DOHH2 (cell line): ENCODE results near the gene CPNE1.

ENCODE experiments used
- H3F3A ChIP-seq: fragments of 200-600 bp; sonication (generic), shearing (Covaris generic); 2 replicates; pipeline ENCODE4 v1.6.0; 2016; ENCODE audit warnings: antibody characterized with exemption, mild to moderate bottlenecking; ENCODE audit not compliant: control insufficient read depth, insufficient read depth
- H3K27ac ChIP-seq: fragments of 200-600 bp; sonication (generic); 2 replicates; pipeline ENCODE4 v1.5.1; 2014; ENCODE audit warnings: low read depth, mild to moderate bottlenecking, low read length, moderate library complexity
- H3K27me3 ChIP-seq: fragments of 200-600 bp; sonication (generic); 2 replicates; pipeline ENCODE4 v1.6.1; 2014; ENCODE audit warnings: mild to moderate bottlenecking, low read length, mixed read lengths; ENCODE audit not compliant: control insufficient read depth
- H3K36me3 ChIP-seq: fragments of 200-600 bp; sonication (generic); 2 replicates; pipeline ENCODE4 v1.6.1; 2014; ENCODE audit warnings: mild to moderate bottlenecking, low read length, moderate library complexity, mixed read lengths; ENCODE audit not compliant: control insufficient read depth
- H3K4me1 ChIP-seq: fragments of 200-600 bp; sonication (generic); 2 replicates; pipeline ENCODE4 v1.6.1; 2014; ENCODE audit warnings: mild to moderate bottlenecking, low read length, mixed read lengths; ENCODE audit not compliant: control insufficient read depth
- H3K4me2 ChIP-seq: fragments of 200-600 bp; sonication (generic); 2 replicates; pipeline ENCODE4 v1.6.0; 2014; ENCODE audit warnings: mild to moderate bottlenecking, low read length, moderate library complexity
- H3K4me3 ChIP-seq: fragments of 200-600 bp; sonication (generic); 2 replicates; pipeline ENCODE4 v1.5.1; 2014; ENCODE audit warnings: mild to moderate bottlenecking, low read length, mixed read lengths
- H3K79me2 ChIP-seq: fragments of 200-600 bp; sonication (generic); 2 replicates; pipeline ENCODE4 v1.6.1; 2014; ENCODE audit warnings: mild to moderate bottlenecking, low read length, mixed read lengths; ENCODE audit not compliant: control insufficient read depth
- H3K9me2 ChIP-seq: fragments of 200-600 bp; sonication (generic); replicated peaks from 2 replicates; pipeline ENCODE4 v1.6.1; 2014; ENCODE audit warnings: mild to moderate bottlenecking, low read length, mixed read lengths; ENCODE audit not compliant: control insufficient read depth
- H3K9me3 ChIP-seq: fragments of 200-600 bp; sonication (generic); 2 replicates; pipeline ENCODE4 v1.6.1; 2014; ENCODE audit warnings: antibody characterized with exemption, low read length, mixed read lengths; ENCODE audit not compliant: control insufficient read depth, insufficient read depth
- H4K20me1 ChIP-seq: fragments of 200-600 bp; sonication (generic); 2 replicates; pipeline ENCODE4 v1.6.0; 2014; ENCODE audit warnings: low read depth, mild to moderate bottlenecking, antibody characterized with exemption, low read length, moderate library complexity; ENCODE audit not compliant: control insufficient read depth, insufficient read depth
- EZH2phosphoT487 ChIP-seq: fragments of 200-600 bp; sonication (generic); IDR thresholded peaks from 2 replicates; pipeline ENCODE4 v1.6.1; 2017; ENCODE audit warnings: borderline replicate concordance, mild to moderate bottlenecking, antibody characterized with exemption, low read length, moderate library complexity, mixed read lengths
- TF ChIP-seq, protein P1 (sequence below): fragments of 200-600 bp; sonication (generic); IDR thresholded peaks from one replicate; pipeline ENCODE4 v1.5.1; 2014; ENCODE audit warnings: antibody characterized with exemption, mild to moderate bottlenecking, low read depth, low read length; ENCODE audit not compliant: poor library complexity, severe bottlenecking

Gene CPNE1

DNA sequence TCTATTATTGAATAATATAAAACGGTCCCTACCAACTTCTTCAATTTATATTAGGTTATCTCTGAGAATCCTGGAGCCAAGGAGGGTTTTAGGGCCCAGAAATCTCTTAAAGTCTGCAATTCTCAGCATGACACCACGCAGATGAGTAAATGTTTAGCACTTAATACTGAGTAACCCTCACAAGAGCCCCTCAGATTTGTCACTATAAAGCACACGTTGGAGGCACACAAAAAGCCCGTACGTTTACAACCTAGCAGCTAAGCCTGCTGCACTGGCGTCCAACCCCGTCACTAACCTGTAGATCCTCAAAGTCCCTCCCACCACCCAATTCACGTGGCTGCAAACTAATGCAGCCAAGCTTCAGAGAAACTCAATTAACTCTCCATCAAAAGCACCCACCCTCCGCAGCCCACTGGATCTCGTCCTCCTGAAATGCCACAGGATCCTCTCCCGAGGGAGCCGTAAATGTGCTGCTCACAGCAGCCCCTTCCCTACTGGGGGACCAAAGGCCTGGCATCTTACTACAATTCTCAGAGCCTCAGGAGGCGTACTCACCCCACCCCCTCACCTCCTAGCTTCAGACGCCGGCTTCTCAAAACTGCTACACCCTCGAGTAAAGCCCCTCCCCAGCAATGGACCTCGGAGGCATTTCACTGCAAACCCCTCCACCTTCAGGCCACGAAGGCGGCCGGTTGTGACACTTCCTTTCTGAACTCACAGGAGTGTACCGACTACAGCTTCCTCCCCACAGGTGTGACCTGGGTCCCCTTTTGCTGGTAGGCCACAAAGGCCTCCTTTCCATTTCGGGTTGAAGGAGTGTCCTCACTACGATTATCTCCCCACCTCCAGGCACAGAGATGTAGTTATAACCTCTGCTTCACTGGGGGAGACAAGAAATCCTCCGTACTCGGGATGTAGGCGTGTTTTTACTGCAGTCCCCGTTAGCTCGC, 909 bp downstream of the CPNE1 start:
- peaks cover 53% of the 10 kb centered on the region for H3K36me3 ChIP-seq
- H3K4me2 ChIP-seq = peak overlapping the region; percentile 99
- H3K4me3 ChIP-seq = peak overlapping the region; percentile 78
- no peaks in the 10 kb centered on the region for H3K9me2 ChIP-seq
- no peaks in the 10 kb centered on the region for H3K27me3 ChIP-seq
- peaks cover 64% of the 10 kb centered on the region for H3K79me2 ChIP-seq
- no peaks in the 10 kb centered on the region for H3K9me3 ChIP-seq
- H3K27ac ChIP-seq = peak overlapping the region; percentile 66
- H3K4me1 ChIP-seq = peaks cover 53% of the 10 kb centered on the region
- H4K20me1 ChIP-seq = peaks cover 42% of the 10 kb centered on the region
- TF ChIP-seq, protein P1, sequence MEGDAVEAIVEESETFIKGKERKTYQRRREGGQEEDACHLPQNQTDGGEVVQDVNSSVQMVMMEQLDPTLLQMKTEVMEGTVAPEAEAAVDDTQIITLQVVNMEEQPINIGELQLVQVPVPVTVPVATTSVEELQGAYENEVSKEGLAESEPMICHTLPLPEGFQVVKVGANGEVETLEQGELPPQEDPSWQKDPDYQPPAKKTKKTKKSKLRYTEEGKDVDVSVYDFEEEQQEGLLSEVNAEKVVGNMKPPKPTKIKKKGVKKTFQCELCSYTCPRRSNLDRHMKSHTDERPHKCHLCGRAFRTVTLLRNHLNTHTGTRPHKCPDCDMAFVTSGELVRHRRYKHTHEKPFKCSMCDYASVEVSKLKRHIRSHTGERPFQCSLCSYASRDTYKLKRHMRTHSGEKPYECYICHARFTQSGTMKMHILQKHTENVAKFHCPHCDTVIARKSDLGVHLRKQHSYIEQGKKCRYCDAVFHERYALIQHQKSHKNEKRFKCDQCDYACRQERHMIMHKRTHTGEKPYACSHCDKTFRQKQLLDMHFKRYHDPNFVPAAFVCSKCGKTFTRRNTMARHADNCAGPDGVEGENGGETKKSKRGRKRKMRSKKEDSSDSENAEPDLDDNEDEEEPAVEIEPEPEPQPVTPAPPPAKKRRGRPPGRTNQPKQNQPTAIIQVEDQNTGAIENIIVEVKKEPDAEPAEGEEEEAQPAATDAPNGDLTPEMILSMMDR = no peak
- TF ChIP-seq EZH2phosphoT487 = no peak
- peaks cover 12% of the 10 kb centered on the region; the same call in 1 of the 2 replicates for H3F3A ChIP-seq

GRCh38 chr20:35662551-35662950, 2.1 kb downstream of the CPNE1 start:
- H3K9me2 ChIP-seq = no peaks in the 10 kb centered on the region
- no peak overlapping the region for H3K27ac ChIP-seq
- peak overlapping the region; percentile 99 for H3K4me2 ChIP-seq
- peak overlapping the region; percentile 78 for H3K4me3 ChIP-seq
- no peaks in the 10 kb centered on the region for H3K9me3 ChIP-seq
- peaks cover 58% of the 10 kb centered on the region for H3K36me3 ChIP-seq
- H3K4me1 ChIP-seq = peaks cover 60% of the 10 kb centered on the region
- TF ChIP-seq, protein P1 = no peak
- no peak for TF ChIP-seq EZH2phosphoT487
- no peaks in the 10 kb centered on the region for H3K27me3 ChIP-seq
- H3F3A ChIP-seq = 0 out of 2 replicates have a peak, but pooled peaks cover 5% of the 10 kb centered on the region
- H4K20me1 ChIP-seq = peaks cover 42% of the 10 kb centered on the region
- H3K79me2 ChIP-seq = peaks cover 76% of the 10 kb centered on the region

- H3K4me1 ChIP-seq = peaks cover 65% of the 10 kb centered on the region
- H3K9me2 ChIP-seq = no peaks in the 10 kb centered on the region
- H4K20me1 ChIP-seq = peaks cover 48% of the 10 kb centered on the region
- peak overlapping the region; percentile 99 for H3K4me2 ChIP-seq
- H3K4me3 ChIP-seq = peak overlapping the region; percentile 78
- no peaks in the 10 kb centered on the region for H3K27me3 ChIP-seq
- H3F3A ChIP-seq = 0 out of 2 replicates have a peak, but pooled peaks cover 5% of the 10 kb centered on the region
- no peaks in the 10 kb centered on the region for H3K9me3 ChIP-seq
- no peak for TF ChIP-seq EZH2phosphoT487
- H3K27ac ChIP-seq = no peak overlapping the region
- peaks cover 64% of the 10 kb centered on the region for H3K36me3 ChIP-seq
- peaks cover 83% of the 10 kb centered on the region for H3K79me2 ChIP-seq
Observed at GRCh38 chr20:35661908-35662307, 2.8 kb downstream of the CPNE1 start.

GRCh38 chr20:35661053-35661452, 3.6 kb downstream of the CPNE1 start:
- Histone ChIP-seq H3K4me1 (peaks cover 65% of the 10 kb centered on the region), H4K20me1 (peaks cover 49% of the 10 kb centered on the region), H3K9me3 (no peaks in the 10 kb centered on the region), H3K4me2 (peak overlapping the region; percentile 99), H3K79me2 (peaks cover 91% of the 10 kb centered on the region), H3K4me3 (peak overlapping the region; percentile 78; the same call in 1 of the 2 replicates), H3F3A (no peaks in the 10 kb centered on the region), H3K36me3 (peaks cover 73% of the 10 kb centered on the region), H3K27ac (no peak overlapping the region), H3K9me2 (no peaks in the 10 kb centered on the region), H3K27me3 (no peaks in the 10 kb centered on the region)
- no peak for TF ChIP-seq EZH2phosphoT487
- TF ChIP-seq, protein P1 = no peak
